Progenitor cell of endocrine pancreas (in vitro differentiated cells): ENCODE measurements around the gene NDUFA8. TPM values are rescaled to one million over a fixed set of nuclear protein-coding genes. Genes with fewer than 3 reads are reported as not detected.
"Not testable (repeated sequence)": the region's sequence is repeated elsewhere in the genome, so short reads cannot be mapped to it uniquely, and the experiment has no call there.

Experiments
- DNase-seq: peaks from one replicate; pipeline ENCODE4 v3.0.0; 2021; ENCODE audit warnings: low spot score; ENCODE audit not compliant: unreplicated experiment
- H3K27ac Mint-ChIP-seq: 2 replicates; pipeline ENCODE4 v1.8.0; 2021; ENCODE audit warnings: mild to moderate bottlenecking, moderate library complexity, mixed read lengths
- H3K27me3 Mint-ChIP-seq: 2 replicates; pipeline ENCODE4 v1.8.0; 2021; ENCODE audit warnings: mixed read lengths
- H3K36me3 Mint-ChIP-seq: 2 replicates; pipeline ENCODE4 v1.8.0; 2022; ENCODE audit warnings: mixed read lengths; ENCODE audit not compliant: insufficient read depth
- H3K4me1 Mint-ChIP-seq: 2 replicates; pipeline ENCODE4 v1.8.0; 2021; ENCODE audit warnings: low read depth, mixed read lengths
- H3K4me3 Mint-ChIP-seq: 2 replicates; pipeline ENCODE4 v1.8.0; 2021; ENCODE audit warnings: low read depth, mild to moderate bottlenecking, moderate library complexity, mixed read lengths
- H3K9me3 Mint-ChIP-seq: 2 replicates; pipeline ENCODE4 v1.8.0; 2021; ENCODE audit warnings: low read depth, mixed read lengths
- total RNA-seq: library from RNA; stranded (reverse); gene quantifications from 2 replicates; pipeline ENCODE4 v1.2.1, GENCODE V29; 2021
- TF ChIP-seq, protein P1 (sequence below): fragments of 200-600 bp; sonication (generic); IDR thresholded peaks from one replicate; pipeline ENCODE4 v1.5.0; 2021; ENCODE audit warnings: antibody characterized with exemption, mild to moderate bottlenecking; ENCODE audit not compliant: unreplicated experiment

The NDUFA8 gene
- total RNA-seq, 1 donor from 2014 or later: 43.1 TPM

DNA sequence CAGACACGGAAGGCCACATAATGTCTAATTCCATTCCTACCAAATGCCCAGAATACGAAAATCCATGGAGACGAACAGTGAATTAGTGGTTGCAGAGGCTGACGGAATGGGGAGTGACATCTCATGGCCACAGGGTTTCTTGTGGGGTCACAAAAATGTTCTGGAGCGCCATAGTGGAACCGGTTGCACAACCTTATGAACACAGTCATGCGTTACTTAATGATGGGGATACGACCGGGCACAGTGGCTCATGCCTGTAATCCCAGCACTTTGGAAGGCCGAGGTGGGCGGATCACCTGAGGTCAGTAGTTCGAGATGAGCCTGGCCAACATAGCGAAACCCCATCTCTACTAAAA lies 40.4 kb downstream of the NDUFA8 start:
- H3K4me3 Mint-ChIP-seq: no peak overlapping the region
- no peaks in the 10 kb centered on the region for H3K9me3 Mint-ChIP-seq
- TF ChIP-seq, protein P1, sequence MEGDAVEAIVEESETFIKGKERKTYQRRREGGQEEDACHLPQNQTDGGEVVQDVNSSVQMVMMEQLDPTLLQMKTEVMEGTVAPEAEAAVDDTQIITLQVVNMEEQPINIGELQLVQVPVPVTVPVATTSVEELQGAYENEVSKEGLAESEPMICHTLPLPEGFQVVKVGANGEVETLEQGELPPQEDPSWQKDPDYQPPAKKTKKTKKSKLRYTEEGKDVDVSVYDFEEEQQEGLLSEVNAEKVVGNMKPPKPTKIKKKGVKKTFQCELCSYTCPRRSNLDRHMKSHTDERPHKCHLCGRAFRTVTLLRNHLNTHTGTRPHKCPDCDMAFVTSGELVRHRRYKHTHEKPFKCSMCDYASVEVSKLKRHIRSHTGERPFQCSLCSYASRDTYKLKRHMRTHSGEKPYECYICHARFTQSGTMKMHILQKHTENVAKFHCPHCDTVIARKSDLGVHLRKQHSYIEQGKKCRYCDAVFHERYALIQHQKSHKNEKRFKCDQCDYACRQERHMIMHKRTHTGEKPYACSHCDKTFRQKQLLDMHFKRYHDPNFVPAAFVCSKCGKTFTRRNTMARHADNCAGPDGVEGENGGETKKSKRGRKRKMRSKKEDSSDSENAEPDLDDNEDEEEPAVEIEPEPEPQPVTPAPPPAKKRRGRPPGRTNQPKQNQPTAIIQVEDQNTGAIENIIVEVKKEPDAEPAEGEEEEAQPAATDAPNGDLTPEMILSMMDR: no peak
- H3K27ac Mint-ChIP-seq: no peak overlapping the region
- H3K4me1 Mint-ChIP-seq: no peaks in the 10 kb centered on the region
- no peaks in the 10 kb centered on the region for H3K36me3 Mint-ChIP-seq
- peaks cover 26% of the 10 kb centered on the region for H3K27me3 Mint-ChIP-seq
- DNase-seq: no peak

DNA sequence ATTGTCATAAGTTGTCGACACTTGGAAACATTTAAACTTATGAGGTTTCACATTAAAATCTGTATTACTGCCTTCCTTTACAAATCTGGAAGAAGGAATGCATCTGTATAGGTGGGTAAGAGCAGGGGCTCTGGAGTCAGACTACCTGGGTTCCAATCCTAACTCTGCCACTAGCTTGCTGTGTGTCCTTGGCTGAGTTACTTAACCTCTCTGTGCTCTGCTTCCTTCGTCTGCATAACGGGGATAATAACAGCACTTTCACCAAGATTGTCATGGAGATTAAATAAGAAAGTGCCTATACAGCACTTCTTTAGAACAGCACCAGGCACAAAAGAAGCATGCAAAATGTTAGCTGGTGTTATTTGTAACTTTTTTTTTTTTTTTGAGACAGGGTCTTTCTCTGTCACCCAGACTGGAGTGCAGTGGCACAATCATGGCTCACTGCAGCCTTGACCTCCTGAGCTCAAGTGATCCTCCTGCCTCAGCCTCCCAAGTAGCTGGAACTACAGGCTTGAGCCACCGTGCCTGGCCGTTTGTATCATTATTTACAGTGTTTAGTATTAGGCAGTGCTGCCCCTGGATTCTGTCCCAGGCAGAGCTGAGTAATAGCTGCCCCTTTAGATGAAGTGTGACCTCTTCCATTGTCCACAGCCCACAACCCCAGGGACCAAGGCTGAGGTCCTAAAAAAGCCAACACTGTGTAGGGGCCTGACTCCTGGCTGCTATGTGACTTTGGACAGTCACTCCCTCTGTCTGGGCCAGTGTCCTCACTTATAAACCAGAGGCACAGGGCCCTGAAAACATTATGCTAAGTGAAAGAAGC lies 41.0 kb downstream of the NDUFA8 start:
- H3K4me3 Mint-ChIP-seq: no peak overlapping the region
- no peaks in the 10 kb centered on the region for H3K4me1 Mint-ChIP-seq
- no peak overlapping the region for H3K27ac Mint-ChIP-seq
- no peaks in the 10 kb centered on the region for H3K9me3 Mint-ChIP-seq
- peaks cover 22% of the 10 kb centered on the region for H3K27me3 Mint-ChIP-seq
- TF ChIP-seq, protein P1: no peak
- H3K36me3 Mint-ChIP-seq: no peaks in the 10 kb centered on the region
- no peak for DNase-seq

DNA sequence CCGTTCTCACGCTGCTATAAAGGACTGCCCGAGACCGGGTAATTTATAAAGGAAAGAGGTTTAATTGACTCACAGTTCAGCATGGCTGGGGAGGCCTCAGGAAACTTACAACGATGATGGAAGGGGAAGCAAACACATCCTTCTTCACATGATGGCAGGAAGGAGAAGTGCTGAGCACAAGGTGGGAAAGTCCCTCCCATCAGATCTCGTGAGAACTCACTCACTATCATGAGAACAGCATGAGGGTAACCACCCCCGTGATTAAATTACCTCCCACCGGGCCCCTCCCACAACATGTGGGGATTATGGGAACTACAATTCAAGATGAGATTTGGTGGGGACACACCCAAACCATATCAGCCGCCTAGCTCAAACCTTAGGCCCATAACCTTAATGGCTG lies 42.3 kb downstream of the NDUFA8 start:
- H3K9me3 Mint-ChIP-seq, H3K4me3 Mint-ChIP-seq, H3K36me3 Mint-ChIP-seq, H3K4me1 Mint-ChIP-seq, DNase-seq, H3K27ac Mint-ChIP-seq: not testable (repeated sequence)
- peaks cover 30% of the 10 kb centered on the region for H3K27me3 Mint-ChIP-seq

- H3K9me3 Mint-ChIP-seq: no peaks in the 10 kb centered on the region
- no peak overlapping the region for H3K27ac Mint-ChIP-seq
- no peak overlapping the region for H3K4me3 Mint-ChIP-seq
- TF ChIP-seq, protein P1: no peak
- peaks cover 33% of the 10 kb centered on the region for H3K27me3 Mint-ChIP-seq
- no peaks in the 10 kb centered on the region for H3K36me3 Mint-ChIP-seq
- DNase-seq: no peak
- no peaks in the 10 kb centered on the region for H3K4me1 Mint-ChIP-seq
These were observed 43.0 kb downstream of the NDUFA8 start for GRCh38 chr9:122116448-122117173.

DNA sequence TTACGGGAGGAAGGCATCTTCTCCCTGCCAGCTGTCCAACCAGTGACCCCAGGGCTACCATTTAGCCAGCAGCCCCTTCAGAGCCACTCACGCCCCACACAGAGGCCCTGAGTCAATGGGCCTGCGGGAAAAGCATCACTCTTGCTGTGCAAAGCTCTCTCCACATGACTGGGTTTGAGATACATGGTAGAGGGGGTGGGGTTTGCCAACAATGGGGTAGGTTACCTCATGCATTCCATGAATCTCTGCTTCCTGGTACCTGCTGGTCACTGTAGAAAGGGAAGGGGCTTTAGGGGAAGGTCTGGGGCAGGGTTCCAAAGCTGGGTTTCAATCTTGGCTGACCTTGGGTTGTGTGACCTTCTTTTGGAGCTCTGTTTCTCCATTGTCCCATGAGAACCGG lies 43.5 kb downstream of the NDUFA8 start:
- no peaks in the 10 kb centered on the region for H3K9me3 Mint-ChIP-seq
- DNase-seq: no peak
- H3K27me3 Mint-ChIP-seq: peaks cover 33% of the 10 kb centered on the region
- TF ChIP-seq, protein P1: no peak
- no peaks in the 10 kb centered on the region for H3K4me1 Mint-ChIP-seq
- no peak overlapping the region for H3K27ac Mint-ChIP-seq
- no peaks in the 10 kb centered on the region for H3K36me3 Mint-ChIP-seq
- H3K4me3 Mint-ChIP-seq: no peak overlapping the region
